CD4-positive, alpha-beta T cell treated with Interleukin-15 for 4 hours (primary cell): ENCODE results near the gene CXCL3.
"Not testable (repeated sequence)": the region's sequence is repeated elsewhere in the genome, so short reads cannot be mapped to it uniquely, and the experiment has no call there.

Experiments
- DNase-seq: peaks from one replicate; pipeline ENCODE4 v3.0.0-alpha.2; 2020; ENCODE audit warnings: low spot score

The CXCL3 gene

DNA sequence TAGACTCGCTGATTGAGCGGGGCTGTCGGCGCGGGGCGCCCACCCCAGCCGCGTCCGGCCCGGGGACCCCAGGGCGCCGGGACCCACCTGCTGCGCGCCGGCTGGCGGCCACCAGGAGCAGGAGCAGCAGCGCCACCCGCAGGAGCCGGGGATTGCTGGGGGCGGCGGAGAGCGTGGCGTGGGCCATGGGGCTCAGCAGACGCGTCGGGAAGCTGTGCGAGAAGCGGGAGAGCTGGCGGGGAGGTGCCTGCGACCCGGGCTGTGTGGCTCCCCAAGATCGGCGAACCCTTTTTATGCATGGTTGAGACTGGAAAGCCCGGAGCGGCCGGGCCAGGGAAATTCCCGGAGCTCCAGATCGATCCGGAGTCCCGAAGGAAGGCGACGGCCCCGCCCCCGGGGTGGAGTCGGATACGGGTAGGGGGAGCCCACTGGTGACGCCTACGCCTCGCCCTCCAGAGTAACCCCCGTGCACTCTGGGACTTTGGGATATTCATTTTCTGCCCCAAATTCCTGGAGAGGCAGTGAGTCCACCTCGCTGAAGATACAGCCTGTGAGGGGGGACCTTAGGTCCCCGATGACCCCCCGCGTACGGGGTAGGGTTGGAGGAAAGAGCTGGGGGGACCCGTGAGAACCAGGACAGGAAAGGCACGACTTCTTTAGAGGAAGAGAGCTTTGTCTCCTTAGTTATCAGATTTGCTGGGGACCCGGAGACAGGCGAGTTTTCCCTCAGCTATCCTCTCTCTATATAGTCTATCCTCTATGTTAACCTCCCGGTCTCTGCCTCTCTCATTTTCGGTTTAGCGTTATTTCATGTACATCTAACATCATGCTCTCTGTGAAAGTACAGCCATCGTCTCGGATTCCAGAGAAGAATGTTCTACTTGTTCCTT, at the start of gene CXCL3:
Gene CXCL3 (minus strand): TSS at position 265 of the 890 bp plus-strand sequence. CDS start 78 bp downstream, at position 187.
- DNase-seq = no peak

- DNase-seq = no peak
These were observed 49.0 kb upstream of the CXCL3 start for GRCh38 chr4:74087481-74087880.

- DNase-seq = no peak
These were observed 47.2 kb upstream of the CXCL3 start for GRCh38 chr4:74085669-74086068.

GRCh38 chr4:74084984-74085383, 46.5 kb upstream of the CXCL3 start:
- DNase-seq = no peak

GRCh38 chr4:74083546-74083945, 45.1 kb upstream of the CXCL3 start:
- DNase-seq = no peak

DNA sequence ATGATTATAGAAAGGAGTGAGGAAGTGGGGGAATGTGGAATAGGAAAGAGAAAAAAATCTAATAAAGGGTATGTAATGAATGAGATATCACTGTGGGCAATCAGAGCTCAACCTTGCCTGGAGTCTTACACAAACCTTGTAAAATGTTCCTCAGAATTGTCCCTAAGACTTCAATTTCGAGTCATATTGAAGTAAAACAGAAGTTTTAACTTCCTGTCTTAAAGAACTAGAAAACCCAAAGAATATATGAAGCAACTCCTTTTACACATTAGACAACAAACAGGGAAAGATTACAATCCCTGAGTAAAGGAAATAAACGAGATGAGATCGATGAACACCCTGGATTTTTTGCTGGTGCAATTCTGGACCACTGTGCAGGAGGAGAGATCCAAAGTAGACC, 42.5 kb upstream of the CXCL3 start:
- DNase-seq = no peak

DNA sequence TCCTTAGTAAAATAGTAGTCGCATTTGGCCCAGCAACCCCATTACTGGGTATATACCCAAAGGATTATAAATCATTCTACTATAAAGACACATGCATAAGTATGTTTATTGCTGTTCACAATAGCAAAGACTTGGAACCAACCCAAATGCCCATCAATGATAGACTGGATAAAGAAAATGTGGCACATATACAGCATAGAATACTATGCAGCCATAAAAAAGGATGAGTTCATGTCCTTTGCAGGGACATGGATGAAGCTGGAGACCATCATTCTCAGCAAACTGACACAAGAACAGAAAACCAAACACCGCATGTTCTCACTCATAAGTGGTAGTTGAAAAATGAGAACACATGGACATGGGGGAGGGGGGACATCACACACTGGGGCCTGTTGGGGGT, 41.9 kb upstream of the CXCL3 start:
- not testable (repeated sequence) for DNase-seq

- DNase-seq = not testable (repeated sequence)
These were observed 40.5 kb upstream of the CXCL3 start for GRCh38 chr4:74079024-74079423.

DNA sequence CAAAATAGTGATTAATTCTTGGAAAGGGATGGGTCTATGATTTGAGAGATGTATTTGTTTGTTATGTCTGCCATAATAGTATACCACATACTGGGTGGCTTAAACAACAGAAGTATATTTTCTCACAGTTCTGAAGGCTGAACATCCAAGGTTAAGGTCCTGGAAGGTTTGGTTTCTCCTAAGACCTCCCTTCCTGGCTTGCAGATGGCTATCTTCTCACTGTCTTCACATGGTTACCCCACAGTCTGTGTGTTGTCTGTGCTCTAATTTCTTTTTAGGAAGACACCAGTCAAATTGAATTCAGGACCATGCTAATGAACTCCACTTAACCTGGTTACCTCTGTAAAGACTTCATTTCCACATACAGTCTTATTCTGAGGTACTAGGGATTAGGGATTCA, 34.9 kb upstream of the CXCL3 start:
- DNase-seq = no peak

DNA sequence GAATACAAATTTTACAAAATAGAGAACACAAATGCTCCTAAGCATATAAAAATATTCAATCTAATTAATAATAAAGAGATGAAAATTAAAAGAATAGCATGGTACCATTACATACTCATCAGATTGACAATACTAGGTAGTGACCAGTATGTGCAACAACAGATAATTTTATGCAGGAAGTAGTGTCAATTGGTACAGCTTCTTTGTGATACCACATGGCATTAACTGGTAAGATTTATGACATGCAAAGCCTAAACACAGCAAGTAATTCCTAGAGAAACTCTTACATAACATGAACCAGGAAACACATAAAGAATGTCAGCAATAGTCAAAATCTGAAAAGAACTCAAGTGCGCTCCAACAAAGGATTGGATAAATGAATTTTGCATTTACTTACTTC, 34.2 kb upstream of the CXCL3 start:
- no peak for DNase-seq

GRCh38 chr4:74067586-74067985, 29.1 kb upstream of the CXCL3 start:
- no peak for DNase-seq

- DNase-seq = no peak
These were observed 27.7 kb upstream of the CXCL3 start for GRCh38 chr4:74066232-74066631.

DNA sequence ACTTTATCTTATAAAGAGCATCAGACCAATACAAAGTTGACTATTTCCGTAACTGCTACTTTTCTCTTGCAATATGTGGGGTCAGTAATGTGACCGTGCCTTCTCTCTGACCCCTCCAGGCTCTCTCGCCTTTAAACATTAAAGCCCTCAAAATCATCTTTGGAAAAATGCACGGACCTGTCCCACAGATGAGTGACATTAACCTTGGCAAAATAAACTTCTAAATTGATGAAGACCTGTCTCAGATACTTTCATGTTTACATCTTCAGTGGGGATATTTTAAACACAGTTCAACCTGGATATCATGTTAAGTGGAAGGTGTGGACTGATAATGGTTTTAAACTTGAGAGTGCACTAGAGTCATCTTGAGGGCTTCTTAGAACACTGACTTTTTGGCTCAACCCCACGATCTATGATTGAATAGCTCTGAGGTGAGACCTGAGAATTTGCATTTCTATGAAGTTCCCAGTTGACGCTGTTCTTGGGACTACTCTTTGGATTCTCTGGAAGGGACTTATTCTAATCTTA, 26.7 kb upstream of the CXCL3 start:
- DNase-seq = no peak

- DNase-seq = no peak
These were observed 25.4 kb upstream of the CXCL3 start for GRCh38 chr4:74063859-74064258.

GRCh38 chr4:74062953-74063352, 24.5 kb upstream of the CXCL3 start:
- no peak for DNase-seq

GRCh38 chr4:74061430-74061829, 22.9 kb upstream of the CXCL3 start:
- no peak for DNase-seq

DNA sequence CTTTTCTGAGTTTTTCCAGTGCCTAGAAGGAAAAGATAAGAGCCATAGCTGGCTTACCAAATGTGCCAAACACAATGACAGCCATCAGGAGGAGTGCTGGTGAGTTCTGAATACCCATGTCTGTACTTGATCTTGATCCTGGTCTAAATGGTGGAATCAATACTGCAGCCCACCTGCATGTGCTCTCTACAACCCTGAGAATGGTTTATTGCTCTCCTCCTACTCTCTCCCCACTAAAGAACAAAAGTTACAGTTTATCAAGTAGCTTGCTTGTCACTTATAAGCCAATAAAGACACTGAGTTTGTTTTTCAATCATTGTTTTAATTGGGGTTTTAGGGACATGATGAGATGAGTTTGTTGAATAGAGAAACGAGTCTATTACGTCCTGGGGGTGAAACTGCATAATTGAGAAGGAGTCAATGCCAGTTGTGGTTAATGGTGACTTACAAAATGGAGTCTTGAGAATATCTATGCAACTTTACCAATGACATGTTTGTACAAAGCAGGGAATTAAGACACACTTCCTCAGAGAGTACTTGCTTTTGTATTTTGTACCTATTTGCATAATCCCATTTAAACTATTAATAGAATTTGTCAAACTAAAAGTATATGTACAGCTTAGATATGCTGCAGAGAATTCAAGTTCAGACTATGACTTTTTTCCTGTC, 20.8 kb upstream of the CXCL3 start:
- DNase-seq = no peak

- DNase-seq = no peak
These were observed 19.7 kb upstream of the CXCL3 start for GRCh38 chr4:74058048-74058651.

DNA sequence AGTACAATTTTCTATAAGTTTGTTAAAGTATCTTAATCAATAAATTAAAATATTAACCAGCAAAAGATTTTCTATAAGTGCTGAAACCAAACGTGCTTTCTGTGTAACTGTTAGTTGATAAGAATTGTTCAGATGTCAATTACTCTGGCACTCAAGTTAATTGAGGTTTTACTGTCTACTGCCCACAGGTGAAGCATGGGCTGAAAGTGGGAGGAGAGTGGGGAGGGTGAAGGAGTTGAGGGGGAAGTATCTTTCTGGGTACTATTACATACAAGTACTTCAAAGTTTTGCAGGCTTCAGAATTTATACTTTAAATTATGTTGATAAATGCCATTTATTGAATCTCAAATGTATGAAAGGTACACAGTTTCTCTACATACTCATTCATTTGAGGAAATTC, 19.1 kb upstream of the CXCL3 start:
- no peak for DNase-seq

- DNase-seq = no peak
These were observed 18.5 kb upstream of the CXCL3 start for GRCh38 chr4:74056858-74057562.

GRCh38 chr4:74056114-74056857, 17.8 kb upstream of the CXCL3 start:
- DNase-seq = no peak
